ENCODE data around the gene CBX6.

DNA sequence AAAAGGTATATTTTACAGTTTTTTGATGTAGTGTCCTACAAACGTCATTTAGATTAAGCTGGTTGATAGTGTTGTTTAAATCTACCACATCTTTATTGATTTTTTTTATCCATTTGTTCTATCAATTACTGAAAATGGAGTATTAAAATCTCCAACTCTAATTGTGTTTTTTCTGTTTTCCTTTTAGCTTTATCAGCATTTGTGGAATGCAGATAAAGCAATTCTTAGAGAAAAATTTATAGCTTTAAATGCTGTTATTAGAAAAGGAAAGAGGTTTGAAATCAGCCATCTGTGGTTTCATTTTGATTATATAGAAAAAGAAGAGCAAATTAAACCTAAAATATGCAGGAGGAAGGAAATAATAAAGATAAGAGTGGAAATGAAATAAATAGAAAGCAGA lies 39.4 kb upstream of the CBX6 start:
- TF ChIP-seq EZH2phosphoT487 (IDR thresholded peaks at IDR 0.05; ENCODE audit: insufficient read depth, low read depth) (no peak), EZH2 (IDR thresholded peaks at IDR 0.05; ENCODE audit: insufficient read depth, poor library complexity, severe bottlenecking) (no peak)
